Fibroblast of skin of left quadriceps (primary cell): ENCODE results near the gene SLC25A4.
"Not testable (repeated sequence)": the region's sequence is repeated elsewhere in the genome, so short reads cannot be mapped to it uniquely, and the experiment has no call there.

Source experiments
- DNase-seq, 2 experiments: peaks; one replicate each; pipeline ENCODE4 v3.0.0-alpha.2; 2013; ENCODE audit warnings: low read depth in 2 of 2

Gene SLC25A4

DNA sequence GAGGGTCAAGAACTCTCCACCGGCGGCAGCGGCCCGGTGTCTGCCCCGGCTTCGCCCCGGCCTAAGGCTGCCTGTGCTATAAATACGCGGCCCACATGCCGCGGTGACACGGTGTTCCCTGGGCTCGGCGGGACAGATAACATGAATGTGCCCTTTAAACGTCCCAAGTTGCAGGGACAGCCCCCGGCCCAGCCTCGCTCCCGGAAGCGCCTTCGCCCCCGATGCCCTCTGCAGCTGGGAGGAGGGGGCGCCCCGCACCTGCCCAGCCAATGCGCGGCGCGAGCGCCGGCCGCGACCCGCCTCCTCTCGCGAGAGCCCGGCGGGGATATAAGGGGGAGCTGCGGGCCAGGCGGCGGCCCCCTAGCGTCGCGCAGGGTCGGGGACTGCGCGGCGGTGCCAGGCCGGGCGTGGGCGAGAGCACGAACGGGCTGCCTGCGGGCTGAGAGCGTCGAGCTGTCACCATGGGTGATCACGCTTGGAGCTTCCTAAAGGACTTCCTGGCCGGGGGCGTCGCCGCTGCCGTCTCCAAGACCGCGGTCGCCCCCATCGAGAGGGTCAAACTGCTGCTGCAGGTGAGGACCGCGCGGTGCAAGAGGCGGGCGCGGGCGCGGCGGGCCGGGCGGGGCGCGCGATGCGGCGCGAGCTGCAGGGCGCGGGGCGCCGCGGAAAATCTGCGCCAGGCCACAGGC lies at the start of gene SLC25A4:
Gene SLC25A4 (plus strand): TSS at position 355 of the 689 bp plus-strand sequence. CDS start 107 bp downstream, at position 462.
- DNase-seq, result peak; percentile 42 to 44

DNA sequence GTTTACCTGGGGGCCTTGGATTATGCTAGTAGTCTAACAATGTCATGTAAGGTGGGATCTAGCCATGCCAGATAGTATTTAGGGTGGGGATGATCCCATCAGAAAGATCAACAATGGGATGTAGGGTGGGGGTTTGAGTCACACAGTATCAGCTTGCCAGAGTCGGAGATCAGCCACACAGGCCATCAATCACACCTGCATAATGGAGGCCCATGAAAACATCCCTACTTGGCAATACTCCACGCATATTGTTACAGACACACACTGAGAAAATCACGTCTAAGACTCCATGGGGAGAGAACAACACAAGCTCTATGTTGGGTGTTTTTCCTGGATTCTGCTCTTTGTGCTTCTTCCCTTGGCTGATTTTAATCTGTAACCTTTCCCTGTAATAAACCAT lies 49.5 kb upstream of the SLC25A4 start:
- no peak for DNase-seq

DNA sequence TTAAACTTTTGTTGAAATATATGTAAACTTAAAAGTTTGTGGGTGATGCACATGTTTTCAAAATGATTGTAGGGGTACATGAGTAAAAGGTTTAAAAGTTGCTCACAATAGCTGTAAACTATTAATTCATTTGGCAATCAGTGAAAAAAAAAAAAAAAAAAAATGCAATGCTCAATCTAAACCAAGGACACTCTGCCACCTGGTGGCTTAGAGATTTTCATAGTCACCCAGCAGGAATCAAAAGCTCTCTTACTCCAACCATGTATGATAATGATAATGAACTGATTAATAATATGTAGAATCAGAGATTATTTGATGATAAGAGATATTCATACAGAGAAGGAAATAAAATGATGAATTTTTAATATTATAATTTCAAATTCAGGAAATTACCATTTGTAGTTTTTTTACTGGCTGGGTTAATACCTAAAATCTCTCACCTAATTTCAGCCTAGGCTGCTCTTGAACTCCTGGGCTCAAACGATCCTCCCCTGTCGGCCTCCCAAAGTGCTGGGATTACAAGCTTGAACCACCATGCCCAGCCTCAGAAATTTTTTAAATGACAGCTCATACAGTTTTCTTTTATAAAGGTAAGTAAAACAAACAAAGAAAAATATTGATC lies 46.9 kb upstream of the SLC25A4 start:
- no peak for DNase-seq

DNA sequence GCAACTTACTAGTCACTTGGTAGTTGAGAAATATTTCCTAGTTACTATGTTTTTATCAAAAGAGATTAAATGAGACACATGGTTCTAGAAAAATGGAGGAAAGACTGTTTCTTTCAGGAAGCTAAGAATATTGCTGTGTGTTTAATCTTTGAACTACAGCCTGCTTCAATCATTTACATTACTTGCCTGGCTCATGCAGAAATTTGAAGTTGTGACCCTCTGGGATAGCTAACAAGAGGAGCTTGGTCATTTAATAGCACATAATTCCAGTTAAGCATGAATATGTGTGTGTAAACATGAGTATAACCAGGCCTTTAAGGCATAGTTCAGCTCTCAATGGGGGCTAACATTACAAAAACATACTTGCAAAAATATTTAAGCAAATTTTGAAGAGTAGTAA lies 44.6 kb upstream of the SLC25A4 start:
- DNase-seq, result no peak

DNA sequence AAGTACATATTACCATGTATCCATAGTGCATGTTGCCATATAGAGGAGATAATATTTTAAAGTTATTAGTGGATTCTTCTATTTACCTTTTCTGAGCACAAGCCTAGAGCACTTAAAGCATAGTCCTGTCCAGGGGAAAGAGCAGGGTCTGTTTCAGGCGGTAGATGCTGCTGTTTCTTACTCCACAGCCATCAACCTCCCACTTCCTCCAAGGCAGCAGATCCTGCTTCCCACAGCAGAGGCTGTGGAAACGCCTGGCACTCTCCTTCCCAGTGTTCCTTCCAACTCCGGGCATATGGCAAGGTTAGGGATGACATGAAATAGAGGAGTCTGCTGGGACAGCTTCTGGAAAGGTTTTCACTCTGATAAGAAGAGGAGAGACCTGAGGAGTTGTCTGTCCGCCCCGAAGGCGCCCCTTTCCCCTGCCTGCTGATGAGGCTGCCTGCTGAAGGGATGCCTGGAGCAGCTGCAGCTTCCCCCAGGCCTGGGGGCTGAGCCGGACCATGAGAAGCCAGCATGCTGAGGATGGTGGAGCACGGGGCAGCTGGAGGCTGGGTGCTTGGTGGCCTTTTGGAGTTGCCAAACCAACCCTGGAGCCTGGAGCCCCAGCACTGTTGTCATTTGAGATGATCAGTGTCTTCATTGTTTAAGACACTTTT lies 43.9 kb upstream of the SLC25A4 start:
- DNase-seq, result no peak

DNA sequence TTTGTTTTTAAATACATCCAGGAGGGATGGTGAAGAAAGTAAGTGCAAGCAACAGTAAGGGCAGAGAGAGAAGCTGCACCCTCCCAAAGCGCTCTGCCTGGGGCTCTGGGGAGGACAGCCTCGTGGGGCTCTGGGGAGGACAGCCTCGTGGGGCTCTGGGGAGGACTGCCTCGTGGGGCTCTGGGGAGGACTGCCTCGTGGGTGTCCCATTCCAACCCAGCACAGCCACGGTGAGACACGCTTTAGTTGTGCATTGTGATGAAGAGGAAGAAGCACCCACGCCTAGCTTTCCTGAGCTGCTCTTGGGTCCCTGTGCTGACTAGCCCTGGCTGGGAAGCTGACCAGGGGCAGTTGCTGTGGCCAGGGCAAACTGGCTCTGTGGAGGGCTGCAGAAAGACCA lies 43.1 kb upstream of the SLC25A4 start:
- DNase-seq, result no peak

DNA sequence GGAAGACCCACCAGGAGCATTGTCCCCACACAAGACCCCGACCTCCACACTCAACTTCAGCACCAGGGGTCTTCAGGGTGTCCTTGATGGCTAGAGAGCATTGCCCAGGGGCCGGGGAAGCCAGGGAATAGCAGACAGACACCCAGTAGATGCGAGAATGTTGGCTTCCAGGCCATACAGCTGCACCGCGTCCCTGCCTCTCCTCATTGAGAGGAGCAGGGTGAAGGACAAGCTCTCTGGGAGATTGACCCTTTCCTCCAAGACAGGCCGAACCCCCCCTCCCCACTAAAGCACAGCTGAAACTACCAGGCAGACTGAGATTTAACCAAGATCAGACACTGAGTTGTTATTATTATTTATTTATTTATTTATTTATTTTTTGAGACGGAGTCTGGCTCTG lies 42.6 kb upstream of the SLC25A4 start:
- no peak for DNase-seq

DNA sequence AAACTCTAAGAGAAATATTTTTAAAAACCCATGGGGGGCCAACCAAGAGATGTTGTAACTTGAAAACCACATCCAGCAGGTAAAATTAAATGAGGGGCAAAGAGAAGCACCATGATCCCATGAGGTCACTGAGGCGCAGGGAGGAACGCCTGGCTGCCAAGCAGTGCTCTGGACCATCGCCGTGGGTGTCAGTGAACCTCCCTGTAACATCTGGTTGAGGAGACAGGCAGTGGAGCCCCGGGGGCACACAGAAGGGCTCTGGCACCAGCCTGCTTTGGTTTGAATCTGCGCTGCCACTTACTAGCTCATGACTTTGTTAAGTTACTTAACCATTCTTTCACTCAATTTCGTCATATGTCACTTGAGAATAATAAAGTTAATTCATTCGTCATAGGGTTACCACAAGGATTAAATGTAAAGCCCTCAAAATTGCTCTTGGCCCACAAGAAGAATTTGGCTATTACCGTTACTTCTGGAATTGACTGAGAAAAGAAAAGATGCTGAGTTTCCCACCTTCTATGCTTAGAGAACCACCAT lies 41.6 kb upstream of the SLC25A4 start:
- no peak for DNase-seq

DNA sequence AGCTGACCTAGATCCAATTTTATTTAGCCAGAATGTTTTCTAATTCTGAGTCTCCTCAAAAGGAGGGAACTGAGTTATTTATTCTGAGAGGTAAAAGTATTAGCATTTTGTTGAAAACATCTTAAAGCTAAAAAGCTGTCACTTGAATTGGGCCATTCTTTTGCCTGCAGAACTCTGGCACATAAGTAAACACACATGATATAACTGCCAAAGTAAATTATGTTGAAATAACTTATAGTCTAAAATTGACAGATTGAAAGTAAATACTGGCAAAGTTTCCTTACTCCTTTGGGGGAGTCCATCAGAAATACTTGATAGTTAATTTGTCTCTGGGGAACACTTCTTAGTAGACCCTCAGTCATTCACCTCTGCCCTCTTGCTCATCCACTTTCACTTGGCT lies 38.3 kb upstream of the SLC25A4 start:
- DNase-seq, result no peak

DNA sequence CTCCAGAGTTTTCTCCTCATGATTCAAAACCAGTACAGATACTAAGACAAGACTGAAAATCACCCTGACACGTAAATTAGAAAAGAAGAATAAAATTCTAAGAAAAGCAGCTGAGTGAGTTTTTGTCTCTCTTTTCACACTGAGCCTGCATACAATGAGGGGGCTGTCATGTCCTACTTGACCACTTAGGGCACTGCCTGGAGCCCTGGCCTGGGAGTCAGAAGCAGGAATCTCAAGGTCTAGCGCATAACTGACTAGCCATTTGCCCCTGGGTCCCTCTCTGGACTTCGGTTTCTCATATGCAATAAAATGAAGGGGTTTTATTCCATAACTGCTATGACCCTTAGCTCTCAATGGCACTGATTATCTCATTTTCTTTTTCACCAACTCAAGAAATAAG lies 36.7 kb upstream of the SLC25A4 start:
- no peak for DNase-seq

DNA sequence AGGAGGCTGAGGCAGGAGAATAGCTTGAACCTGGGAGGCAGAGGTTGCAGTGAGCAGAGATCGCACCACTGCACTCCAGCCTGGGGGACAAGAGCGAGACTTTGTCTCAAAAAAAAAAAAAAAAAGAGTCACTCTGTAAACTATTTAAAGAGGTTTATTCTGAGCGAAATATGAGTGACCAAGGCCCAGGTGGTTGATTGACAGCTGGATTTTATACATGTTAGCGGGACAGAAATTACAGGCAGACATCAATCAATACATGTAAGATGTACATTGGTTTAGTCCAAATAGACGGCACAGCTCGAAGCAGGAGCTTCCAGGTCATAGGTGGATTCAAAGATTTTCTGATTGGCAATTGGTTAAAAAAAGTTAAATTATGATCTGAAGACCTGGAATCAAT lies 35.5 kb upstream of the SLC25A4 start:
- DNase-seq, result not testable (repeated sequence)

DNA sequence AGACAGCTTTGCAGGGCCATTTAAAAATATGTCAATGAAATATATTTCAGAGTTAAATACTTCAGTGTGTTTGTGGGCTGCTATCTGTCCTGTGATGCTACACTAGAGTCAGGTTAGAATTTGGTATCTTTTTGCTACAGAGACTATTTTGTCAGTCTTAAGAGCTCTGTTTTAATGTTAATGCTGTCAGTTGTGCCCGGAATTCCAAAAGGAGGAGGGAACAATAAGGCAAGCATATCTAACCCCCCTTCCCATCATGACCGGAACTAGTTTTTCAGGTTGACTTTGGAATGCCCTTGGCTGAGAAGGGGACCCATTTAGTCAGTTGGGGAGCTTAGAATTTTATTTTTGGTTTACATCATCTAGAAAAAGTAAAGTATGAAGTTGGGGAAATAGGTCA lies 34.9 kb upstream of the SLC25A4 start:
- DNase-seq, result no peak

DNA sequence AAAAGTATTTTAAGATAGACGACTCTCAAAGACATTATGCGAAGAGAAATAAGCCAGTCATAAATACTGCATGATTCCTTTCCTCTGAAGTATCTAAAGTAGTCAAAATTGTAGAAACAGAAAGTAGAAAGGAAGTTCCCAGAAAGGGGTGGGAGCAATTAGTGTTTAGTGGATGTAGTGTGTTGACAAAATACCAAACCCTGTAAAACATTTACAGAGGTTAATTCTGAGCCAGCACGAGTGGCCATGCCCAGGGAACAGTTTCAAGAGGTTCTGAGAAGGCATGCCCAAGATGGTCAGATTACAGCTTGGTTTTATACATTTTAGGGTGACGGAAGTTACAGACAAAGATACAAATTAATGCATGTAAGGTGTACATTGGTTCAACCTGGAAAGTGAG lies 34.4 kb upstream of the SLC25A4 start:
- no peak for DNase-seq

DNA sequence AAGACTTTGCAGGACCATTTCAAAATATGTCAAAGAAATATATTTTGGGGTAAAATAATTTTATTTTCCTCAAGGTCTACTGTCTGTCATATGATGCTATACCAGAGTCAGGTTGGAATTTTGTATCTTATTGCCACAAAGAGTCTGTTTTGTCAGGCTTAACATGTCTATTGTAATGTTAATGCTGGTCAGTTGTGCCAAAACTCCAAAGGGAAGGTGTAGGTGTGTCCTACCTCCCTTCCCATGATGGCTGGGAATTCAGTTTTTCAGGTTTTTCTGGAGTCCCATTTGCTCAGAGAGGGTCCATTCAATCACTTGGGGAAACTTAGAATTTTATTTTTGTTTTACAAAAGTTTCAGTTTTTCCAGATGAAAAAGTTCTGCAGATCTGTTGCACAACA lies 33.3 kb upstream of the SLC25A4 start:
- no peak for DNase-seq

DNA sequence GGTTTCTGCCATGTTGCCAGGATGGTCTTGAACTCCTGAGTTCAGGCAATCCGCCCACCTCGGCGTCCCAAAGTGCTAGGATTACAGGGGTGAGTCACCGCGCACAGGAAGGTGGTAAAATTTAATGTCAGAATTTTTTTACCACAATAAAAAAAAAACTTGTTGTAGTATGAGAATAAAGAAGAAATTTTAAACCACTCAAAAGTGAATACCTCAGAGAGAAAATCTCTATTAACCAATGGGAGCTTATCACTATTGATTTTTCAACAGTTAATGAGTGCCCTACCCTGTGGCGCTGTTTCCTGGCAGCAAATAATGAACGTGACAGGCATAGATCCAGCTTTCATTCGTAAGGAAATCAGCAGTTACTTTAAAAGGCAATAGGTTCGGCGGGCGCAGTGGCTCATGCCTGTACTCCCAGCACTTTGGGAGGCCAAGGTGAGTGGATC lies 32.7 kb upstream of the SLC25A4 start:
- DNase-seq, result no peak

DNA sequence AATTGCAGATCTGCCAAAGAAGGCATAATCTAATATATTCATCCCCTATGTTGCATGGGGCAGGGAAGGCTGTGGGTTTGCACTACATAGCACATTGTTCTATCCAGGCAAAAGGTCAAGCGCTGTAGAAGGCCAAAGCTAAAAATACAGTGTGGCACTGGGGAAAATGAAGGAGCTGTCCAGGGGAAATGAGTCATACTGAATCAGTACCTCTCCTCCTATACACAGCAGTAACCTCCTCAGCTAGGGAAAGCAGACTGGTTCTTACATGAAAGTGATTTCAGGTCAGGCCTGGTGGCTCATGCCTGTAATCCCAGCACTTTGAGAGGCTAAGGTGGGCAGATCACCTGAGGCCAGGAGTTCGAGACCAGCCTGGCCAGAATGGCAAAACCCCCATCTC lies 31.0 kb upstream of the SLC25A4 start:
- peak; percentile 60 to 63 for DNase-seq

DNA sequence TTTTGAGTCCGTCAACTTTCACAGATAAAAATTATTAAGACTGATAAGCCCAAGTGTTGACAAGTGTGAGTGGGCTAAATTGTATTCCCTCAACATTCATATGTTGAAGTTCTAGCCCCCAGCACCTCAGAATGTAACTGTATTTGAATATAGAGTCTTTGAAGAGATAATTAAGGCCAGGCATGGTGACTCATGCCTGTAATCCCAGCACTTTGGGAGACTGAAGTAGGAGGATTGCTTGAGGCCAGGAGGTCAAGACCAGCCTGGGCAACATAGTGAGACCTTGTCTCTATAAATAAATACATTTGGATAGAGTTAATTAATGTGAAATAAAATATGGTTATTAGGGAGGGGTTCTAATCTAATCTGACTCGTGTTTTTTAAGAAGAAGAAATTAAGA lies 29.7 kb upstream of the SLC25A4 start:
- no peak for DNase-seq

DNA sequence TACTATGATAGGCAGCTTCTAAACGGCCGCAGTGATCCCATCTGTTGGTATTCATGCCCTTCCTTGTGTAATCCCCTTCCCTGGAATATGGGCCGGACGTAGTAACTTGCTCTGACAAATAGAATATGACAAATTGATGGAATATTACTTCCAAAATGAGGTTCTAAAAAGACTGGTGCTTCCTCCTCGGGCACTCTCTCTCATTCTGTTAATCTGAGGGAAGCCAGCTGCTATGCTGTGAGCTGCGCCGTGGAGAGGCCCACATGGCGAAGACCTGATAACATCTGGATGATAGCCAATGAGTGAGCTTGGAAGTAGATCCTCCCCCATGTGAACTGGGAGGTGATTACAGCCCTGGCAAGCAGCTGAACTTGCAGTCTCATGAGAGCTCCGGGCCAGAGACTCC lies 27.2 kb upstream of the SLC25A4 start:
- DNase-seq, result peak; percentile 26 to 32

DNA sequence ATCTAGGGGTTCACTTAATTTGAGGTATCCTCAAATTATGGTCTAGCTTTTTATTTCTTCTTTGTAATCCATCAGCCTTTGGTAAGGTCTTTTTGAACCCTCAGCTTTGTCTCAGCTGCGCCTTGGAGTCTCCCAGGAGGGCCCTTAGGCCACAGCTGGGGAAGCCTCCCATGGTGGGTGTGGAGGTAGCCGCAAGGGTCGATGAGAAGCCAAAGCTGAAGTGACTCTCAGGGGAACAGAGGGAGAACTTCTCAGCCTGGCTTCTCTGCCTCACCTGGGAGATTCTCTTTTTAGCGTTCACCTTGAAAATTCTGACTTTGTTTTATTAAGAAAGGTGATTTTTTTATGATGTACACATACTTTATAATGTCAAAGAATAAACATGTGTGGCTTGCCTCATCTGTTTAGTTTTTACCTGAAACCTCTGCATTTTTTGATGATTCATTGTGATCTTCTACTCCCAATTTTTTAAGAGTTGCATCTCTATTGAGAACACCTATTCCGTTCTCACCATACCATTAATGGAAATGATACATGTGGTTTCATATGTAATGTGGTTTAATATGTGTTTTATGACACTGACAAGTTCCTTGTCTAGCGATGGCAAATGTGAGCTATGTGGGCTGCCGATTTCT lies 25.6 kb upstream of the SLC25A4 start:
- DNase-seq, result no peak

DNA sequence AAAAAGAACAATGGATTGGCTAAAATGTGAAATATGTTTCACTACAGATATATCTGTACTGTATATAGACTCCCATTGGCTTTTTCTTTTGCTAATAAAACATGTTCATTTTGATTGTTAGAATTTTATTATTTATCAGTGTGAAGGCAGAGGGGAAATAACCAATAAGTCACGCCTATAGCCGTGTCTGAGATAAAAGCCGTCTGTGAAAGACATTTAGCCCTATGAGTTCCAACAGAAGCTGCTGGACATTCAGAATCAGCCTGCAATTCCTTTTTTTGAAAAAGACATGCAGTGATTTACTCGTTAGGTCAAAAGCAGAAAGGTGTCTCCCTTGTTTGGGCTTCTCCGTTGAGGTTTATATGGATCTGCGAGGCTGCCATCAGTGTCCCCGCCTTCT lies 24.2 kb upstream of the SLC25A4 start:
- DNase-seq, result no peak

DNA sequence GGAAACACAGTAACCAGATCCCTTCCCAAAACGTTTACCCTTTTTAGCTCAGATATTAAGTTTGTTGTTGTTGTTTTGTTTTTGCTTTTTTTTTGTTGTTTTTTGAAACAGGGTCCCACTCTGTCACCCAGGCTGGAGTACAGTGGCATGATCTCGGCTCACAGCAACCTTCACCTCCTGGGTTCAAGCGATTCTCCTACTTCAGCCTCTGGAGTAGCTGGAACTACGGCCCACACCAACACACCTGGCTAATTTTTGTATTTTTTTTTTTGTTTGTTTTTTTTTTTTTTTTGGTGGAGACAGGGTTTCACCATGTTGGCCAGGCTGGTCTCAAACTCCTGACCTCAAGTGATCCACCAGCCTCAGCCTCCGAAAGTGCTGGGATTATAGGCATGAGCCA lies 23.6 kb upstream of the SLC25A4 start:
- DNase-seq, result not testable (repeated sequence)

DNA sequence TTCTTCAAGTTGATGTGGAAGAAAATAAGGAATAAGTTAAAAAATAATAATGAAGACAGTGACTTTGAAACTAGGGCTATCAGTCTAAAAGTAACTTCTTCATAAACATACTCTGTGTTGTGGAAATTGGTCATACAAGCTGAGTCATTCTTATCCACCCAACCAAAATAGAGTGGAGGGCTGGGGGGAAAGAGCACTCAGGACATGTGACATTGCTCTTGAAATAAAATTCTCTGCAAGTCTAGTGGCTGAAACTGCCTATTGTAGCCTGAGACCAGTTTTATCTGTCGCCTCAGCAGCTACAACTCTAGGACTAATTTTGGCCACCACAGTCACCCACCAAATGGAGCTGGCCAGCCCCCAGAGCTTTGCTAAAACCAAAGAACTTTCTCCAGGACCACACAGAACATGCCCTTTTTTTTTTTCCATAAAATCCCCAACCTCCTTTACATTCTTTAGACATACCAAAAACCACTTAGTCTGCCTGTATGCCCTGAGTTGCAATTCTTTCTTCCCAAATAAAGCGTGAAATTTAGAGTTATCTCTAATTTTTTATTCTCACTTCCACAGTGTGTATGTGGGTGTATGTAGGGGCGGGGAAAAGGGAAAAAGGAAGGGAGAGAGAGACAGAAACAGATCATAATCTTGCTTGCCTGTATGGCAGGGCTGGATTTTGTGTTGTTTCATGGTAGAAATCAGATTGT lies 23.0 kb upstream of the SLC25A4 start:
- no peak for DNase-seq
